ENCODE data around the gene INPP5E.

DNA sequence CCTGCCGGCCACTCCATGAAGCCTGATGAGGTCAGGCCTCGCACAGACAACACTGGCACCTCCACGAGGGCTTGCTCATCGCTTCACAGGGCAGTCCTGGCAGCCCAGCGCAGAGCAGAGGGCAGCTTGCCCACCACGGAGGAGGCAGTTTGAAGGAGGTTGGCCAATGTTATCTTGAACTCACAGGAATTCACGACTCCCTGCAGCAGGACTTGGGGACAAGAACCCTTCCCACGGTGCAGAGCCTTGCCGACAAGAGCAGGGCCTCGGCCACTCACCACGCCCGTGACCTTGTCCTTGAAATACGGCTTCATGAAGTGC, 44.7 kb downstream of the INPP5E start:
- TF ChIP-seq, protein P1, sequence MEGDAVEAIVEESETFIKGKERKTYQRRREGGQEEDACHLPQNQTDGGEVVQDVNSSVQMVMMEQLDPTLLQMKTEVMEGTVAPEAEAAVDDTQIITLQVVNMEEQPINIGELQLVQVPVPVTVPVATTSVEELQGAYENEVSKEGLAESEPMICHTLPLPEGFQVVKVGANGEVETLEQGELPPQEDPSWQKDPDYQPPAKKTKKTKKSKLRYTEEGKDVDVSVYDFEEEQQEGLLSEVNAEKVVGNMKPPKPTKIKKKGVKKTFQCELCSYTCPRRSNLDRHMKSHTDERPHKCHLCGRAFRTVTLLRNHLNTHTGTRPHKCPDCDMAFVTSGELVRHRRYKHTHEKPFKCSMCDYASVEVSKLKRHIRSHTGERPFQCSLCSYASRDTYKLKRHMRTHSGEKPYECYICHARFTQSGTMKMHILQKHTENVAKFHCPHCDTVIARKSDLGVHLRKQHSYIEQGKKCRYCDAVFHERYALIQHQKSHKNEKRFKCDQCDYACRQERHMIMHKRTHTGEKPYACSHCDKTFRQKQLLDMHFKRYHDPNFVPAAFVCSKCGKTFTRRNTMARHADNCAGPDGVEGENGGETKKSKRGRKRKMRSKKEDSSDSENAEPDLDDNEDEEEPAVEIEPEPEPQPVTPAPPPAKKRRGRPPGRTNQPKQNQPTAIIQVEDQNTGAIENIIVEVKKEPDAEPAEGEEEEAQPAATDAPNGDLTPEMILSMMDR (IDR thresholded peaks at IDR 0.05): no peak
- TF ChIP-seq POLR2A (IDR thresholded peaks at IDR 0.05): no peak
